H1 (cell line): ENCODE measurements around the gene CNOT6L. TPM values are rescaled to one million over a fixed set of nuclear protein-coding genes. Genes with fewer than 3 reads are reported as not detected.

Experiments
- BCL11A ChIP-seq, 2 experiments: IDR thresholded peaks; one replicate each; pipeline ENCODE4 v1.6.1; 2011; ENCODE audit warnings: low read depth in 2 of 2, low read length in 2 of 2, mild to moderate bottlenecking in 2 of 2
- CEBPB ChIP-seq: IDR thresholded peaks from 2 replicates; pipeline ENCODE4 v1.6.1; 2012; ENCODE audit warnings: low read depth, low read length
- CHD1 ChIP-seq: IDR thresholded peaks from 2 replicates; pipeline ENCODE4 v1.6.1; 2012; ENCODE audit warnings: low read depth, low read length, improper control_type of control experiment
- CREB1 ChIP-seq: IDR thresholded peaks from 2 replicates; pipeline ENCODE4 v1.6.1; 2012; ENCODE audit warnings: inconsistent platforms
- EGR1 ChIP-seq: IDR thresholded peaks from 2 replicates; pipeline ENCODE4 v1.6.1; 2011; ENCODE audit warnings: low read depth, low read length, borderline replicate concordance
- EP300 ChIP-seq, 2 experiments: IDR thresholded peaks; 1 replicate in 1 of 2; 2 replicates in 1 of 2; pipeline ENCODE4 v1.6.1; 2011 to 2012; ENCODE audit warnings: low read depth in 2 of 2, low read length in 2 of 2, mild to moderate bottlenecking in 2 of 2, borderline replicate concordance in 1 of 2, inconsistent platforms in 1 of 2, moderate library complexity in 1 of 2
- FOSL1 ChIP-seq: IDR thresholded peaks from 2 replicates; pipeline ENCODE4 v1.6.1; 2011; ENCODE audit warnings: mild to moderate bottlenecking, low read depth, low read length, moderate library complexity; ENCODE audit not compliant: insufficient read depth
- GABPA ChIP-seq: IDR thresholded peaks from 2 replicates; pipeline ENCODE4 v1.6.1; 2011; ENCODE audit warnings: mild to moderate bottlenecking, low read length, moderate library complexity, borderline replicate concordance; ENCODE audit not compliant: insufficient read depth
- GTF2F1 ChIP-seq: IDR thresholded peaks from 2 replicates; pipeline ENCODE4 v1.6.1; 2012; ENCODE audit warnings: low read depth, low read length, improper control_type of control experiment, borderline replicate concordance
- HDAC6 ChIP-seq: IDR thresholded peaks from one replicate; pipeline ENCODE4 v1.7.1; 2012; ENCODE audit warnings: low read depth, mild to moderate bottlenecking, inconsistent platforms, low read length, moderate library complexity
- JUND ChIP-seq: IDR thresholded peaks from 2 replicates; pipeline ENCODE4 v1.6.1; 2011; ENCODE audit warnings: mild to moderate bottlenecking, improper control_type of control experiment, low read length
- KDM1A ChIP-seq: fragments of 200-600, 300-600 bp; sonication (generic); IDR thresholded peaks from 2 replicates; pipeline ENCODE4 v1.7.1; 2016; ENCODE audit warnings: mild to moderate bottlenecking, low read length, borderline replicate concordance
- KDM4A ChIP-seq: IDR thresholded peaks from one replicate; pipeline ENCODE4 v1.7.1; 2012; ENCODE audit warnings: low read depth, mild to moderate bottlenecking, moderate library complexity, low read length, inconsistent platforms; ENCODE audit not compliant: severe bottlenecking
- KDM5A ChIP-seq: fragments of 200-600 bp; IDR thresholded peaks from 2 replicates; pipeline ENCODE4 v1.7.1; 2012; ENCODE audit warnings: mild to moderate bottlenecking, low read length, inconsistent platforms, mixed read lengths
- MAFK ChIP-seq: IDR thresholded peaks from 2 replicates; pipeline ENCODE4 v1.6.1; 2012; ENCODE audit warnings: low read depth, mild to moderate bottlenecking, improper control_type of control experiment, low read length
- PHF8 ChIP-seq: fragments of 200-600 bp; sonication (generic); conservative IDR thresholded peaks from 2 replicates; pipeline ENCODE4 v1.7.1; 2012; ENCODE audit warnings: low read depth, mild to moderate bottlenecking, inconsistent platforms, low read length, moderate library complexity
- RBBP5 ChIP-seq: IDR thresholded peaks from 2 replicates; pipeline ENCODE4 v1.7.1; 2012; ENCODE audit warnings: low read depth, mild to moderate bottlenecking, inconsistent platforms, low read length, moderate library complexity, borderline replicate concordance
- RFX5 ChIP-seq: IDR thresholded peaks from 2 replicates; pipeline ENCODE4 v1.6.1; 2011; ENCODE audit warnings: low read depth, low read length, improper control_type of control experiment, borderline replicate concordance
- RXRA ChIP-seq: IDR thresholded peaks from 2 replicates; pipeline ENCODE4 v1.6.1; 2011; ENCODE audit warnings: low read depth, mild to moderate bottlenecking, low read length, moderate library complexity; ENCODE audit not compliant: insufficient read depth
- SIRT6 ChIP-seq: IDR thresholded peaks from one replicate; pipeline ENCODE4 v1.7.1; 2012; ENCODE audit warnings: low read length, inconsistent platforms
- SP2 ChIP-seq: IDR thresholded peaks from 2 replicates; pipeline ENCODE4 v1.6.1; 2012; ENCODE audit warnings: mild to moderate bottlenecking, low read length, inconsistent platforms
- SRF ChIP-seq: IDR thresholded peaks from 2 replicates; pipeline ENCODE4 v1.6.1; 2011; ENCODE audit warnings: mild to moderate bottlenecking, low read depth, low read length, moderate library complexity
- TAF7 ChIP-seq: optimal IDR thresholded peaks from 2 replicates; pipeline ENCODE3; 2011; ENCODE audit warnings: low read depth, mild to moderate bottlenecking, inconsistent platforms, low read length, moderate library complexity, borderline replicate concordance
- TCF12 ChIP-seq: IDR thresholded peaks from 2 replicates; pipeline ENCODE4 v1.6.1; 2011; ENCODE audit warnings: low read depth, mild to moderate bottlenecking, low read length
- TEAD4 ChIP-seq: IDR thresholded peaks from 2 replicates; pipeline ENCODE4 v1.6.1; 2012; ENCODE audit warnings: low read depth, low read length, inconsistent platforms, mixed read lengths
- YY1 ChIP-seq: IDR thresholded peaks from 2 replicates; pipeline ENCODE4 v1.6.1; 2011; ENCODE audit warnings: low read depth, mild to moderate bottlenecking, low read length
- polyA plus RNA-seq, 7 experiments: library from polyadenylated mRNA; depleted of rRNA in 3 of 7; stranded (reverse) in 5 of 7; unstranded in 2 of 7; fragments of >200 nt in 5 of 7; fragments of 200-250 nt in 2 of 7; gene quantifications; 1 replicate in 5 of 7; 2 replicates in 1 of 7; 4 replicates in 1 of 7; pipeline versions ENCODE4 v1.2.1 to v1.2.3, GENCODE V29; 2011 to 2013; ENCODE audit warnings: missing spikeins in 2 of 7, mixed read lengths in 2 of 7
- total RNA-seq: library from RNA; stranded (reverse); fragmentation: NEBNext Ultra II Directional; extraction: Animal tissue kit (Norgen Biotek cat#: 25700); gene quantifications from 2 replicates; pipeline ENCODE4 v1.2.1, GENCODE V29; 2021

CNOT6L gene
- total and polyA plus RNA-seq, 2 of the 8 experiments (the other 6 are each of a cell fraction or from before 2014, with no cell fraction given) = 2.0 to 22.4 TPM

GRCh38 chr4:77862478-77863216 is 43.5 kb upstream of the CNOT6L start, which contains the start of gene MRPL1 (continued):
- no peak for TF ChIP-seq EP300 (IDR thresholded peaks at IDR 0.05; ENCODE audit: borderline replicate concordance in 1 of 2, low read depth in 2 of 2, low read length in 2 of 2)
- no peak for TF ChIP-seq SRF
- no peak for TF ChIP-seq FOSL1
- no peak for TF ChIP-seq HDAC6
- TF ChIP-seq KDM5A = peak; percentile 93
- no peak for TF ChIP-seq CHD1
- TF ChIP-seq TCF12 = no peak
- no peak for TF ChIP-seq SP2
- no peak for TF ChIP-seq KDM4A
- no peak for TF ChIP-seq MAFK
- TF ChIP-seq CREB1 = peak; percentile 59
- peak; percentile 89 for TF ChIP-seq PHF8
- TF ChIP-seq GABPA = peak; percentile 90
- TF ChIP-seq KDM1A = no peak
- no peak for TF ChIP-seq RXRA
- peak; percentile 20; the same call in 1 of the 2 replicates for TF ChIP-seq CEBPB
- peak; percentile 99 for TF ChIP-seq YY1
- peak; percentile 94 for TF ChIP-seq TAF7
- TF ChIP-seq BCL11A (IDR thresholded peaks at IDR 0.05; ENCODE audit: low read depth in 2 of 2, low read length in 2 of 2) = no peak
- peak; percentile 55; the same call in 1 of the 2 replicates for TF ChIP-seq TEAD4
- TF ChIP-seq SIRT6 = no peak
- no peak; the same call in 1 of the 2 replicates for TF ChIP-seq RBBP5
- no peak for TF ChIP-seq EGR1
- TF ChIP-seq RFX5 = no peak
- TF ChIP-seq GTF2F1 = no peak
- no peak for TF ChIP-seq JUND
